Activated T-cell treated with anti-CD3 and anti-CD28 coated beads, Interleukin-2, amount 50 U/mL, for 24 hours (primary cell): Measurements from ENCODE around the gene WDR27.
"Not testable (repeated sequence)": the region's sequence is repeated elsewhere in the genome, so short reads cannot be mapped to it uniquely, and the experiment has no call there.

Experiments
- DNase-seq: peaks from one replicate; pipeline ENCODE4 v3.0.0-alpha.2; 2020
- H3K27ac Mint-ChIP-seq: 2 replicates; pipeline ENCODE4 v1.8.0; 2020; ENCODE audit warnings: mild to moderate bottlenecking, mixed read lengths
- H3K27me3 Mint-ChIP-seq: 2 replicates; pipeline ENCODE4 v1.8.0; 2020; ENCODE audit warnings: mixed read lengths
- H3K36me3 Mint-ChIP-seq: 2 replicates; pipeline ENCODE4 v1.8.0; 2020; ENCODE audit warnings: low read depth, mixed read lengths
- H3K4me1 Mint-ChIP-seq: 2 replicates; pipeline ENCODE4 v1.8.0; 2020; ENCODE audit warnings: low read depth, mixed read lengths
- H3K4me3 Mint-ChIP-seq: 2 replicates; pipeline ENCODE4 v1.8.0; 2020; ENCODE audit warnings: mild to moderate bottlenecking, moderate library complexity, mixed read lengths
- H3K9me3 Mint-ChIP-seq: 2 replicates; pipeline ENCODE4 v1.8.0; 2020; ENCODE audit warnings: mixed read lengths

WDR27 gene

DNA sequence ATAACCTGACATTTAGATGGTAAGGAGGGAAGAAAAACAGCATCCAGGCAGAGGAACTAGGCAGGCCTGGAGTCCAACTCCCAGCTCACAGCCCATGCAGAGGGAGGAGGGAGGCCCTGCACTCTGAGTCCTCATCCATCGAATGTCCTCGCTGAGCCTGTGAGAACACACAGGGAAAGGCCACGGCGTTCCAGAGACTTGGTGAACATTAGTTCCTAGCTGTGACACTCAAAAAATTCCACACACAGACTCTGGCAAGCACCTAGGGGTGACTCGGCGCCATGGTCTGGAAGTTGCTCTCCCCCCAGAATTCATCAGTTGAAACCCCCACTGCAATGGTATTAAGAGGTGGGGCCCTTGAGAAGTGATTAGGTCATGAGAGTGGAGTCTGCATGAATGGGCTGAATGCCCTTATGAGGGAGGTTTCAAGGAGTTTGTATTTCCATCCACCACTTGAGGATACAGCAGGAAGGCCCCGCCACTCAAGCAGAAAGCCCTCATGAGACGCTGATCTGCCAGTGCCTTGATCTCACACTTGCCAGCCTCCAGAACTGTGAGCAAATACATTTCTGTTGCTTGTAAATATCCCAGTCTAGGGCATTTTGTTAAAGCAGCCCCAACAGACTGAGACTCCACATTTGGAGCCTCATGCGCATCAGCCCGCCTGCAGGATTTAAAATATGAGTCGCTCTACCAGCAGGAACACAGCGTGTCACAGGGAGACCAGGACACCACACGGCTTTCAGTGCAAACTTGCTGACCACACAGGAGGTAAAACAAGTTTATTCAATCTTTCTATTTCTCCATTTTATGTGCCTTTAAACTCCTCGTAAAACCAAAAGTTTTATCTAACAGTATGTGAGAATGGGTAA is 73.9 kb downstream of the WDR27 start:
- Mint-ChIP-seq H3K36me3 (peaks cover 61% of the 10 kb centered on the region), H3K9me3 (no peaks in the 10 kb centered on the region), H3K4me1 (no peaks in the 10 kb centered on the region), H3K27ac (no peak overlapping the region), H3K4me3 (no peak overlapping the region), H3K27me3 (no peaks in the 10 kb centered on the region)
- no peak for DNase-seq

DNA sequence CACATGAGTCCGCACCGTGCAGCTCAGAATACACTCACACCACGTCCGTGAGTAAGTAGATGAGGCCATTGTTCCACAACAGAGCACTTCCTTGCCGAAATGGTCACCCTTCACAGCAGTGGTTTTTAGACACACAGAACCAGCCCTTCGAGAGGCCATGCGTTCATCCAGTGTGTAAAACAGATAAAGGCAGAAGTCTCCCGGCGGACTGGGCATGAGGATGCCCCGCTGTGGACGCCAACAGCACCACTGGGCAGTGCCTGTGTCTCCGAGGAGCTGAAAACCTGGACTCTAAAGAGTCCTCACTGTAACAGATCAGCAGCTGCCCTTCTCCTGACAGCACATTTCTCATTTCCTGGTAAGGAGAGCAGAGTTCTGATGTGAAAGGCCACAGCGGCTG is 75.2 kb downstream of the WDR27 start:
- no peak for DNase-seq
- Mint-ChIP-seq H3K4me3 (no peak overlapping the region), H3K27me3 (no peaks in the 10 kb centered on the region), H3K27ac (no peak overlapping the region), H3K9me3 (no peaks in the 10 kb centered on the region), H3K4me1 (no peaks in the 10 kb centered on the region), H3K36me3 (peaks cover 51% of the 10 kb centered on the region)

DNA sequence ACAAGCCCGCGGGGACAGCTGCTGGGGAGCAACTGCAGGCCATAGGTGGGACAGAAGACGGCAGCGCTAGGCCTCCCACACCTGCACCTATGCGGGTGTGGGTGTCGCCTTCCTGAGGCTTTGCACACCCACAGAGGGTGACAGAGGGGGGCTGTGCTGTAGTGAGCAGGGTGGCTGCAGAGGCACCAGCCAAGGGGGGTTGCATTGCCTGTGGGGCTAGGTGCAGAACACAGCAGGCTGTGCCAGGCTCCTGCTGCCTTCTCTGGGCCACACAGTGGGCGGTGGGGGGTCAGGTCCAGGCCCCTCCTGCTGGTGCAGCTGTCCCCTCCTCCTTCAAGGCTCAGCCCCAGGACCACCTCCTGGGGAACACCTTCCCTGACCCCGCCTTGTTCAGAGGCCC is 75.7 kb downstream of the WDR27 start:
- Mint-ChIP-seq H3K4me1 (no peaks in the 10 kb centered on the region), H3K4me3 (no peak overlapping the region), H3K36me3 (peaks cover 49% of the 10 kb centered on the region), H3K27ac (no peak overlapping the region), H3K9me3 (no peaks in the 10 kb centered on the region), H3K27me3 (no peaks in the 10 kb centered on the region)
- no peak for DNase-seq

DNA sequence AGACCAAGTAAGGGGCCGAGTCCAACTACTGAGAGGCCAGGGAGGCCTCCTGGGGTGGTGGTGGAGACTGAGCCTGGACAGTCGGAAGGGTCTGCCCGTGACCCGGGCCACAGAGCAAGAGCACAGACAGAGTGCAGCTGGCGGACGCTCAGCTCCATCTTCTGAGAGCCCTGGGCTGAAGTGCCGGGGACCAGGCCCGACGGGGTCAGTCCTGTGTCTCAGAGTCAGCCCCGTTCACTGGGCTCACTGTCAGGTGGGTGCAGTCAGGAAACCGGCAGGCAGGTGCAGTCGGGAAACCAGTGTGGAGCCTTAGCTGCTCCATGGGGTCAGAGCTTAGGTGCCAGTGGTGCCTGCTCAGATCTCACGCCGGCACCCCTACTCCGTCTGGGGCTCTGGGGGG is 76.5 kb downstream of the WDR27 start:
- Mint-ChIP-seq H3K9me3 (no peaks in the 10 kb centered on the region), H3K4me3 (no peak overlapping the region), H3K27ac (no peak overlapping the region), H3K4me1 (no peaks in the 10 kb centered on the region), H3K27me3 (no peaks in the 10 kb centered on the region), H3K36me3 (peaks cover 45% of the 10 kb centered on the region)
- DNase-seq = no peak

DNA sequence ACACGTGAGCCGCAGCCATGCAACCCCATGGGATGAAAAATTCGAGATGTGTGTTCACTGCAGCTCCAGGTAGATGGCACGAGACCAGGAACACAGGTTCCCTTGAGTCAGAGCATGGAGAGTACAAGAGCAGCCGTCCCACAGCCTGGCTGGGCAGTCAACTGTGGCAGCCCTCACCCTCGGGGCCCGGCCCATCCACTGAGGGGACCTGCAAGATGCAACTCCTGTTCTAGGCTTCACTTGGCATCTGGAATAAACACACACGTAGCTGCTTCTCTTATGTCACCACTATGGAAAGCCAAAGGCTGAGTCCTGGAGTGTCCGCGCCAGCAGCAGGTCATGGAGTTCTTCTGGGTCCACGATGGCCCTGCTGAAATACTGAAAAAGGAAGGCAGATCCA is 77.0 kb downstream of the WDR27 start:
- Mint-ChIP-seq H3K9me3 (no peaks in the 10 kb centered on the region), H3K36me3 (peaks cover 45% of the 10 kb centered on the region), H3K4me3 (no peak overlapping the region), H3K27ac (no peak overlapping the region), H3K4me1 (no peaks in the 10 kb centered on the region), H3K27me3 (no peaks in the 10 kb centered on the region)
- no peak for DNase-seq

DNA sequence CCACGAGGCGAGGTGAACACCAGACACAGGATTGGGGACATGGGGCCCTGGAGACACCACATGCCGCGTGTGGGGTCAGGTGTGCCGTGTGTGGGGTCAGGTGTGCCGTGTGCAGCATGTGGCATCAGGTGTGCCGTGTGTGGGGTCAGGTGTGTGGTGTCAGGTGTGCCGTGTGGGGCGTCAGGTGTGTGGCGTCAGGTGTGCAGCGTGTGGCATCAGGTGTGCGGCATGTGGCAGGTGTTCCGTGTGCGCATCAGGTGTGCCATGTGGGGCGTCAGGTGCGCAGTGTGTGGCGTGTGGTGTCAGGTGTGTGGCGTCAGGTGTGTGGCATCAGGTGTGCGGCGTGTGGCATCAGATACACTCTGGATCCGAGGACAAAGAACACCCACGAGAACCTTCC is 77.9 kb downstream of the WDR27 start:
- H3K27me3 Mint-ChIP-seq = no peaks in the 10 kb centered on the region
- peaks cover 45% of the 10 kb centered on the region for H3K36me3 Mint-ChIP-seq
- H3K27ac Mint-ChIP-seq = no peak overlapping the region
- DNase-seq = no peak
- no peaks in the 10 kb centered on the region for H3K4me1 Mint-ChIP-seq
- no peak overlapping the region for H3K4me3 Mint-ChIP-seq
- H3K9me3 Mint-ChIP-seq = no peaks in the 10 kb centered on the region

DNA sequence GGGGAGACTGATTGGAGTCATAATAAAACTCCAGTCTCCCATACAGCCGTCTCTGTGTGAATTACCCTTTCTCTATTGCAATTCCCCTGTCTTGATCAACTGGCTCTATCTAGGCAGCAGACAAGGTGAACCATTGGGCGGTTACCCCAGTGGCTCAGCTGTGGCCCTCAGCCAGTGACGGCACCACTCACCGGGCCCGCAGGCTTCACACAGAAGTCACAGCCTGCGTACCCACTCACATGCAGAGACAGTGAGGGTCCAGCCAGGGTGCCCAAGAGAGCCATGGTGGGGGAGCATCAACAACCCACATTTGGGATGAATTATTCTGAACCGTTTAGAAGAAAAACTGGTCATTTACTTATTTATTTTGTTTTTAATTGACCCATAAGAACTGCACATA is 78.5 kb downstream of the WDR27 start:
- H3K4me1 Mint-ChIP-seq = no peaks in the 10 kb centered on the region
- no peaks in the 10 kb centered on the region for H3K9me3 Mint-ChIP-seq
- no peak for DNase-seq
- H3K27ac Mint-ChIP-seq = no peak overlapping the region
- no peak overlapping the region for H3K4me3 Mint-ChIP-seq
- H3K27me3 Mint-ChIP-seq = no peaks in the 10 kb centered on the region
- H3K36me3 Mint-ChIP-seq = peaks cover 41% of the 10 kb centered on the region

DNA sequence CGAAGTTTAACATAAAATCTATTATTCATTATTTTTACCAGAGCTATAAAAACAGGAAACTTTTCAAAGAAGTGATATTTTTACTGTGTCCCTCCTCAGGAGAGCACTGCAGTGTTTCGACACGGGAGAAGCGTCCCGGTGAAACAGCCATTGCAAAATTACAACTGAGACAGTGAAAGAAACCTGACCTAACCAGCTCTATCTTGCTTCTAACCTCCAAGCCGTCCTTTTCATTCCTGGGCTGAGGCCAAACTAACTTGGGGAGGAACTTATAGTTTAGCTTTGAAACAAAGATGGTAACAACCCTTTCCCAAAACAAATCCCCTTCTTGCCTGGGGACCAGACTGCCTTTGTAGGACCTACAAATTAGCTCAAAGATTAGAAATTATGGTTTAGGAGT is 79.2 kb downstream of the WDR27 start:
- Mint-ChIP-seq H3K4me1 (no peaks in the 10 kb centered on the region), H3K36me3 (peaks cover 37% of the 10 kb centered on the region), H3K9me3 (no peaks in the 10 kb centered on the region), H3K4me3 (no peak overlapping the region), H3K27me3 (no peaks in the 10 kb centered on the region), H3K27ac (no peak overlapping the region)
- DNase-seq = no peak

DNA sequence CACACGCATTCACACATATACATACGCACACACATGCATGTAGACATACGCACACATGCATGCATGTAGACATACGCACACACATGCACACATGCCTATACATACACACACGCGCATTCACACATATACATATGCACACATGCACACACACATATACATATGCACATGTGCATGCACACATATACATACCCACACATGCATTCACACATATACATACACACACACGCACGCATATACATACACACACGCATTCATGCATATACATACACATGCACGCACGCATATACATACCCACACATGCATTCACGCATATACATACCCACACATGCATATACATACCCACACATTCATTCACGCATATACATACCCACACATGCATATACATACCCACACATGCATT is 80.5 kb downstream of the WDR27 start:
- peaks cover 2% of the 10 kb centered on the region for H3K9me3 Mint-ChIP-seq
- no peak overlapping the region for H3K27ac Mint-ChIP-seq
- no peak for DNase-seq
- no peak overlapping the region for H3K4me3 Mint-ChIP-seq
- H3K27me3 Mint-ChIP-seq = no peaks in the 10 kb centered on the region
- no peaks in the 10 kb centered on the region for H3K4me1 Mint-ChIP-seq
- H3K36me3 Mint-ChIP-seq = peaks cover 25% of the 10 kb centered on the region

DNA sequence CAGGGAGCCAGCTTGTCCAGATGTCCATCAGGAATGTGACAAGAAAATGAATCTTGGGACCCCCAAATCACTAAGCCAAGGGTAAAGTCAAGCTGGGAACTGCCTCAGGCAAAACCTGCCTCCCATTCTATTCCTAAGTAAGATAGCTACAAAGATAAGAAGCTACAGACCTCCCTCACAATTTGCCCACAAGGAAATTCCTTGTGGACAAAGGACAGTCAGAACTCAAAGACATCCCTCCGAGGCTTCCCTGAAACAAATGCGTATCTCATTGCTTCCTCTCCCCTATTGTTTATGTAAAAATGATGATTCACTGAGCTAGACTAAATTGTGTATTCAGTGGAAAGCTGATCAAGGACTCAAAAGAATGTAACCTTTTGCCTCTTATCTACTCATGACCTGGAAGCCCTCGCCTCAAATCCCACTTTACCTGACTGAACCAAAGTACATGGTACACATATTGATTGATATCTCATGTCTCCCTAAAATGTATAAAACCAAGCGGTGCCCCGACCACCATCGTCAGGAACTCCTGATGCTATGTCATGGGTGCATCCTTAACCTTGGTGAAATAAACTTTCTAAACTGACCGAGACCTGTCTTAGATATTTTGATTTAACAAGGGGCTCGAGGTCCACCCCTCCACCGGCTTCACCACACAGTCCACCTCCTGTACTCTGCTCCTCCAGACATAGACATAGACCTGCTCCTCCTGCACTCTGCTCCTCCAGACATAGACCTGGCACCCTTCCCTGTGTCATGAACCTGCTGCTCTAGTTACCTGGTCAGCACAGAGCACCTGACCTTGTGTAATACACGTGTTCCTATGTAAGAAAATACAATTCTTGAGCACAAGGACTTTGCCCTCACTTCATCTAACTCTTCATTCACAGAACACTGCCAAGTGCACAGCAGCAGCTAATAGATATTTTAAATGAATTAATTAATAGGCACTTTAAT is 81.4 kb downstream of the WDR27 start:
- H3K4me1 Mint-ChIP-seq = no peaks in the 10 kb centered on the region
- H3K4me3 Mint-ChIP-seq = no peak overlapping the region
- peaks cover 2% of the 10 kb centered on the region for H3K9me3 Mint-ChIP-seq
- no peaks in the 10 kb centered on the region for H3K27me3 Mint-ChIP-seq
- no peak for DNase-seq
- no peak overlapping the region for H3K27ac Mint-ChIP-seq
- H3K36me3 Mint-ChIP-seq = peaks cover 18% of the 10 kb centered on the region

DNA sequence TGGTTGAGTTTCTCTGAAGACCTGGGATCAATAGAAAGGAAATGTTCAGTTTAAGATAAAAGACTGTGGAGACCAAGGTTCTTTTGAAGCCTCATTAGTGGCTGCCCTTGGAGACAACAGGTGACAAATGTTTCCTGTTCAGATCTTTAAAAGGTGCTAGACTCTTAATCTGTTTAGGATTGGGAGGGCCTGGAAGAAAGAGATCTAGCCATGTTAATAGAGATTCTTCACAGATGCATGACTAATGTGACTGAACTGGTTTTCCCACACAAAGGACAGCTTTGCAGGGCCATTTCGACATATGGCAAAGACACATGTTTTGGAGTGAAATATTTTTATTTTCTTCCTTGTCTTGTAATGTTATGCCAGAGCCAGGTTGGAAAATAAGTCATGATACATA is 82.2 kb downstream of the WDR27 start:
- no peaks in the 10 kb centered on the region for H3K27me3 Mint-ChIP-seq
- H3K27ac Mint-ChIP-seq = no peak overlapping the region
- no peak overlapping the region for H3K4me3 Mint-ChIP-seq
- H3K9me3 Mint-ChIP-seq = peaks cover 2% of the 10 kb centered on the region
- H3K36me3 Mint-ChIP-seq = peaks cover 11% of the 10 kb centered on the region
- H3K4me1 Mint-ChIP-seq = no peaks in the 10 kb centered on the region
- DNase-seq = no peak

DNA sequence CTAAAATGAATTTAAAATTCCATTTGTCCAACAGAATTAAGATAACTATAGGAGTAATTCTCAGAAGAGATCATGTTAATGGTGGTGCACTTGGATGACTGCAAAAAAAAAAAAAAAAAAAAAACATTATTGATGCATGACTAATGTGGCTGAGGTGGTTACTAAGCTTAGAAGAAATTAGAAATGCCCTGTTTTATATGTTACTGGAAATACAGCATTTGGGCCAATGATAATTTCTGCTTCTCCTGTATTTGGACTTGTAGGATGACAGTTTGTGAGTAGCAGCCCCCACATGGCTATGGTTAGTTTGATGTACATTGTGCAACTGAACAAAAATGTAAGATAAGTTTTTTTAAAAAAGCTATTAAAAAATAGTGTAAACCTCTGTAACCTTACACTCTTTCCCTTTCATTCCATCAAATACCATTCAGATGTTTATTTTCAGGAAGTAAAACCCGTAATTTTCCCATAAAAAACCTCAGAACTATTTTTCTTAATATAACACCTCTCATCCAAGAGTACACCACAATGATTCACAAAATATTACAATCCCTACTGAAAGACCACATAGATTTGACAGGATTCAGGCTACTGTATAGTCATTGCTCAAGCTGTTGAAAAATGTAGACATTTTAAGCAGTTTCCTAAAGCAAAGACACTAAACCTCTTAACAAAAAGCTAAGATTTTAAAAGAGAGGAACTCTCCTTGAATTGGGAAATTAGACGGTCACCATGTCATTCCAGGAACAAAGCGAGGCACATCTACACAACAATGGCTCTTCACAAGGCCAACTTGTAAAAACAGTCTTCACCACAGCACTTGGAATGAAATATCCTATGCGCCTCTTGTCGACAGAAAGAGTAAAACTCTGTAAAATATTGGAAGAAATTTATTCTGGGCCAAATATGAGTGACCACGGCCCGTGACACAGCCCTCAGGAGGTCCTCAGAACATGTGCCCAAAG is 83.0 kb downstream of the WDR27 start:
- Mint-ChIP-seq H3K4me3 (no peak overlapping the region), H3K9me3 (peaks cover 2% of the 10 kb centered on the region), H3K36me3 (peaks cover 4% of the 10 kb centered on the region), H3K27ac (no peak overlapping the region), H3K4me1 (no peaks in the 10 kb centered on the region), H3K27me3 (no peaks in the 10 kb centered on the region)
- DNase-seq = no peak

DNA sequence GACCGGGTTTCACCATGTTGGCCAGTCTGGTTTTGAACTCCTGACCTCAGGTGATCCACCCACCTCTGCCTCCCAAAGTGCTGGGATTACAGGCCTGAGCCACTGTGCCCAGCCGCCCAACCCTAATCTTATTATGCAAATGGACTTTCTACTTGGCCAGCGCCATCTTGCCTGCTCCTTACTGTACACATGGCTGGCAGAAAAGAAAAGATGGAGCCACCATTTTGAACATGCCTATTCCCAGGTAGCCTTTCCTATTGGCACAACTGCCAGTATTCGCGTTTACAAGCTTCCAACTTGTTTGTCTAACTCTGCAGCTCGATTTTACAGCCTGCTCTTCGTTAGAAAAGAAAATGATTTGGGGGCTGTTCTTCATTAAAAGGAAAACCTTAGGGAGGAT is 84.3 kb downstream of the WDR27 start:
- H3K4me3 Mint-ChIP-seq = no peak overlapping the region
- DNase-seq = no peak
- no peak overlapping the region for H3K27ac Mint-ChIP-seq
- H3K36me3 Mint-ChIP-seq = no peaks in the 10 kb centered on the region
- no peaks in the 10 kb centered on the region for H3K27me3 Mint-ChIP-seq
- H3K4me1 Mint-ChIP-seq = no peaks in the 10 kb centered on the region
- peaks cover 2% of the 10 kb centered on the region for H3K9me3 Mint-ChIP-seq

DNA sequence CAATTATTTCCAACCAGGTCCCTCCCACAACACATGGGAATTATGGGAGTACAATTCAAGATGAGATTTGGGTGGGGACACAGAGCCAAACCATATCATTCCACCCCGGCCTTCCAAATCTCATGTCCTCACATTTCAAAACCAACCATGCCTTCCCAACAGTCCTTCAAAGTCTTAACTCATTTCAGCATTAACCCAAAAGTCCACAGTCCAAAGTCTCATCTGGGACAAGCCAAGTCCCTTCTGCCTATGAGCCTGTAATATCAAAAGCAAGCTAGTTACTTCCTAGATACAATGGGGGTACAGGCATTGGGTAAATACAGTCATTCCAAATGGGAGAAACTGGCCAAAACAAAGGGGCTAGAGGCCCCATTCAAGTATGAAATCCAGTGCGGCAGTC is 93.2 kb downstream of the WDR27 start:
- not testable (repeated sequence) for H3K27me3 Mint-ChIP-seq, H3K4me1 Mint-ChIP-seq, H3K4me3 Mint-ChIP-seq, DNase-seq, H3K9me3 Mint-ChIP-seq, H3K27ac Mint-ChIP-seq
- H3K36me3 Mint-ChIP-seq = peaks cover 13% of the 10 kb centered on the region
